Uterus (tissue), 4 donors: ENCODE results near the gene ENTPD7. TPM values are rescaled to one million over a fixed set of nuclear protein-coding genes. Genes with fewer than 3 reads are reported as not detected.

ENCODE experiments used
- DNase-seq, 2 donors: peaks; one replicate each; pipeline ENCODE4 v3.0.0-alpha.2; 2019 to 2020
- H3K27ac ChIP-seq, 2 donors: fragments of 200-600 bp; sonication (generic); 1 replicate in 1 of 2; 2 replicates in 1 of 2; pipeline ENCODE4 v1.5.1; 2016 to 2018
- H3K27me3 ChIP-seq, 2 donors: fragments of 200-600 bp; sonication (generic); one replicate each; pipeline ENCODE4 v1.5.1; 2018 to 2019; ENCODE audit warnings: control low read depth in 1 of 2
- H3K36me3 ChIP-seq, 2 donors: fragments of 200-600 bp; sonication (generic); one replicate each; pipeline ENCODE4 v1.5.1; 2019; ENCODE audit warnings: control low read depth in 1 of 2
- H3K4me1 ChIP-seq, 2 donors: fragments of 200-600 bp; sonication (generic); one replicate each; pipeline ENCODE4 v1.5.1; 2018 to 2019; ENCODE audit warnings: control low read depth in 1 of 2
- H3K4me3 ChIP-seq, 2 donors: fragments of 200-600 bp; sonication (generic); 1 replicate in 1 of 2; 2 replicates in 1 of 2; pipeline ENCODE4 v1.5.1; 2018 to 2019; ENCODE audit warnings: mild to moderate bottlenecking in 1 of 2
- H3K9me3 ChIP-seq, 2 donors: fragments of 200-600 bp; sonication (generic); one replicate each; pipeline ENCODE4 v1.5.1; 2019; ENCODE audit warnings: control low read depth in 1 of 2
- CTCF ChIP-seq, 4 experiments: fragments of 200-600 bp in 2 of 4; fragments of 450-650 bp in 2 of 4; sonication (generic) in 2 of 4; IDR thresholded peaks; one replicate each; pipeline ENCODE4 v1.5.1; 2016 to 2019; ENCODE audit warnings: antibody characterized with exemption in 4 of 4, mild to moderate bottlenecking in 2 of 4, moderate library complexity in 1 of 4
- POLR2A ChIP-seq, 2 donors: fragments of 450-650 bp; IDR thresholded peaks; one replicate each; pipeline ENCODE4 v1.6.1; 2016; ENCODE audit warnings: antibody characterized with exemption in 2 of 2, mild to moderate bottlenecking in 1 of 2, moderate library complexity in 1 of 2
- intact Hi-C: fragments of 100-400 bp; cut with DNase I; formaldehyde crosslinking; loops from one replicate; pipeline ENCODE4 v1.15.1; 2023; ENCODE audit warnings: low total_unique reads
- total RNA-seq, 4 donors: library from RNA; depleted of rRNA in 3 of 4; stranded (reverse); fragments of >200 nt in 3 of 4; gene quantifications; one replicate each; pipeline versions ENCODE4 v1.1.0 to v1.2.4, GENCODE V29; 2014 to 2023
- donor health status: DM: yes; HTN: yes; CAD: no.

The ENTPD7 gene
- total RNA-seq, 4 donors from 2014 or later: 0.26 to 25.2 (median 5.0) TPM

GRCh38 chr10:99665304-99665703, 6.0 kb downstream of the ENTPD7 start:
- Histone ChIP-seq H3K4me1 (no peaks in the 10 kb centered on the region), H3K36me3 (no peaks in the 10 kb centered on the region), H3K27ac (no peak overlapping the region), H3K4me3 (no peak overlapping the region), H3K9me3 (no peaks in the 10 kb centered on the region), H3K27me3 (no peaks in the 10 kb centered on the region)
- intact Hi-C loops: no loop called here
- TF ChIP-seq POLR2A (IDR thresholded peaks at IDR 0.05): no peak
- DNase-seq: no peak

- Histone ChIP-seq H3K4me3 (no peak overlapping the region), H3K27ac (no peak overlapping the region), H3K9me3 (no peaks in the 10 kb centered on the region), H3K36me3 (no peaks in the 10 kb centered on the region), H3K4me1 (no peaks in the 10 kb centered on the region), H3K27me3 (no peaks in the 10 kb centered on the region)
- DNase-seq: no peak
- intact Hi-C loops: no loop called here
- TF ChIP-seq POLR2A (IDR thresholded peaks at IDR 0.05) (no peak), CTCF (IDR thresholded peaks at IDR 0.05) (no peak)
Observed at GRCh38 chr10:99667108-99667751, 7.9 kb downstream of the ENTPD7 start.

GRCh38 chr10:99671386-99671785, 12.1 kb downstream of the ENTPD7 start:
- DNase-seq: no peak
- TF ChIP-seq POLR2A (IDR thresholded peaks at IDR 0.05): no peak
- no peaks in the 10 kb centered on the region for H3K27me3 ChIP-seq
- H3K4me1 ChIP-seq: no peaks in the 10 kb centered on the region
- H3K4me3 ChIP-seq: no peak overlapping the region
- intact Hi-C loops: no loop called here
- H3K9me3 ChIP-seq: no peaks in the 10 kb centered on the region
- H3K27ac ChIP-seq: no peak overlapping the region
- no peaks in the 10 kb centered on the region for H3K36me3 ChIP-seq

GRCh38 chr10:99672884-99673283, 13.6 kb downstream of the ENTPD7 start:
- no peaks in the 10 kb centered on the region for H3K36me3 ChIP-seq
- no peak for TF ChIP-seq CTCF (IDR thresholded peaks at IDR 0.05)
- no peak for TF ChIP-seq POLR2A (IDR thresholded peaks at IDR 0.05)
- intact Hi-C loops: no loop called here
- H3K4me1 ChIP-seq: no peaks in the 10 kb centered on the region
- no peak for DNase-seq
- H3K27me3 ChIP-seq: no peaks in the 10 kb centered on the region
- no peak overlapping the region for H3K4me3 ChIP-seq
- no peaks in the 10 kb centered on the region for H3K9me3 ChIP-seq
- H3K27ac ChIP-seq: no peak overlapping the region

- H3K4me3 ChIP-seq: no peak overlapping the region
- no peaks in the 10 kb centered on the region for H3K27me3 ChIP-seq
- TF ChIP-seq POLR2A (IDR thresholded peaks at IDR 0.05) (no peak), CTCF (IDR thresholded peaks at IDR 0.05) (no peak)
- no peaks in the 10 kb centered on the region for H3K4me1 ChIP-seq
- no peaks in the 10 kb centered on the region for H3K9me3 ChIP-seq
- H3K27ac ChIP-seq: no peak overlapping the region
- no peak for DNase-seq
- H3K36me3 ChIP-seq: no peaks in the 10 kb centered on the region
- intact Hi-C loops: no loop called here
Observed at GRCh38 chr10:99673492-99673891, 14.2 kb downstream of the ENTPD7 start.

GRCh38 chr10:99674762-99675161, 15.5 kb downstream of the ENTPD7 start:
- no peak overlapping the region for H3K27ac ChIP-seq
- no peak for TF ChIP-seq CTCF (IDR thresholded peaks at IDR 0.05)
- TF ChIP-seq POLR2A (IDR thresholded peaks at IDR 0.05): no peak
- no peaks in the 10 kb centered on the region for H3K4me1 ChIP-seq
- no peak for DNase-seq
- intact Hi-C loops: no loop called here
- no peaks in the 10 kb centered on the region for H3K9me3 ChIP-seq
- H3K36me3 ChIP-seq: no peaks in the 10 kb centered on the region
- no peak overlapping the region for H3K4me3 ChIP-seq
- H3K27me3 ChIP-seq: no peaks in the 10 kb centered on the region
